Measurements from ENCODE around the gene CELF4.

The CELF4 gene

DNA sequence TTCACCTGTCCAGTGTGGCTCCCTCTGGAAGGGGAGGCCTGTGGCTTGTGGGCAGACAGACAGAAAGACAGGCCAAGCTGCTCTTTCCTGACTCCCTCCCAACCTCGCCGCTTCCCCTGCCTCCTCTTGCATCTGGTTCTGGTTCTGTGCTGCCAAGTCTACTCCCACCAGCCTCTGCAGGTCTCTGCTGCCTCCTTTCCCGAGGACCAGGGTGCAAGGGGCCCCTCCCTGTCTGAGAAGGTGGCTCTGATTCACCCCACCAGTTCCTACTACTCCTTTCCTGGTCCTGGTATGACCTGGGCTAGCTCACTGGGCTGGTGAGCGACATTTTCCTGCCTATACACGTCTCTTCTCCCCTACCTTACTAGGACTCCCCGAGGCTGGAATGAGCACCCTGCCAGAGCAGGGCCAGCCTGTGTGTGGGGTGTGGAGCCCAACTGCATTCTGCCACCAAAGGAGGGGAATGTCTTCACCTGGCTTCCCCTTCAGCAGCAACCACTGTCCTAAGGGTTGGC is 238.5 kb downstream of the CELF4 start:
- no peak for DNase-seq (ENCODE audit: low read depth in 1 of 2, low spot score in 1 of 2)
- Histone ChIP-seq H3K27me3 (ENCODE audit: insufficient read depth, poor library complexity, severe bottlenecking) (no peaks in the 10 kb centered on the region), H3K4me3 (replicated peaks; ENCODE audit: insufficient read depth, low read length) (no peak overlapping the region), H3K27ac (replicated peaks) (no peak overlapping the region)
- TF ChIP-seq, protein P1, sequence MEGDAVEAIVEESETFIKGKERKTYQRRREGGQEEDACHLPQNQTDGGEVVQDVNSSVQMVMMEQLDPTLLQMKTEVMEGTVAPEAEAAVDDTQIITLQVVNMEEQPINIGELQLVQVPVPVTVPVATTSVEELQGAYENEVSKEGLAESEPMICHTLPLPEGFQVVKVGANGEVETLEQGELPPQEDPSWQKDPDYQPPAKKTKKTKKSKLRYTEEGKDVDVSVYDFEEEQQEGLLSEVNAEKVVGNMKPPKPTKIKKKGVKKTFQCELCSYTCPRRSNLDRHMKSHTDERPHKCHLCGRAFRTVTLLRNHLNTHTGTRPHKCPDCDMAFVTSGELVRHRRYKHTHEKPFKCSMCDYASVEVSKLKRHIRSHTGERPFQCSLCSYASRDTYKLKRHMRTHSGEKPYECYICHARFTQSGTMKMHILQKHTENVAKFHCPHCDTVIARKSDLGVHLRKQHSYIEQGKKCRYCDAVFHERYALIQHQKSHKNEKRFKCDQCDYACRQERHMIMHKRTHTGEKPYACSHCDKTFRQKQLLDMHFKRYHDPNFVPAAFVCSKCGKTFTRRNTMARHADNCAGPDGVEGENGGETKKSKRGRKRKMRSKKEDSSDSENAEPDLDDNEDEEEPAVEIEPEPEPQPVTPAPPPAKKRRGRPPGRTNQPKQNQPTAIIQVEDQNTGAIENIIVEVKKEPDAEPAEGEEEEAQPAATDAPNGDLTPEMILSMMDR (IDR thresholded peaks at IDR 0.05; ENCODE audit: insufficient read depth, low read length), result no peak
- TF ChIP-seq REST (IDR thresholded peaks at IDR 0.05; ENCODE audit: insufficient replicate concordance, low read depth) (no peak), SPI1 (IDR thresholded peaks at IDR 0.05; ENCODE audit: borderline replicate concordance, low read depth) (no peak), GABPA (IDR thresholded peaks at IDR 0.05; ENCODE audit: low read depth) (no peak), POLR2AphosphoS5 (IDR thresholded peaks at IDR 0.05; ENCODE audit: low read depth) (no peak)

DNA sequence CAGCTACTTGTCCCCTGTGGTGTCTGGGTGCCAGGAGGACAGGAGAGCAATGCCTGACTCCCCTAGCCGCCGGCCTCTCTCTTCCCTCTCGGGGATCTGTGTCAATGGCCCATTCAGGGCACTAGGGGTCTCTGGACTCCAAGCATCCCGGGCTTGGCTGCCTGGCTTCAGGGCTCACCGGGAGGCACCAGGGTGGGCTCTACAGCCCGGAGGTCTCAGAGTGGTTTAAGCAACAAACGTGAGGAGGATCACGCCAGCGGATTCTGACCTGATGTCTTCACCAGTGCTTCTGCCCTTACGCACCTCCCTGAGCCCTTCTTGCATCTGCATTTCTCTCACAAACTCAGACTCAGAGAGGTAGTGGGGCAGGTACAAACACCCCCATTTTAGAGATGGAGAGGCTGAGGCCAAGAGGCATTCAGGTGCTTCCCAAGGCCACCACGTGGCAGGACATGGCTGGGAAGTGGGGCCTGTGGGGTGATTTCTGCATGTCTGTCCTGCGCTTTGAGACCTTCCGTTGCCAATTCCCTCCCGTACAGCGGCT is 243.0 kb downstream of the CELF4 start:
- Histone ChIP-seq H3K27ac (replicated peaks) (no peak overlapping the region), H3K27me3 (ENCODE audit: insufficient read depth, poor library complexity, severe bottlenecking) (no peaks in the 10 kb centered on the region), H3K4me3 (replicated peaks; ENCODE audit: insufficient read depth, low read length) (no peak overlapping the region)
- peak in 1 of 2 experiments; percentile 17 for DNase-seq (ENCODE audit: low read depth in 1 of 2, low spot score in 1 of 2)
- no peak for TF ChIP-seq REST (IDR thresholded peaks at IDR 0.05; ENCODE audit: insufficient replicate concordance, low read depth)
- TF ChIP-seq, protein P1 (IDR thresholded peaks at IDR 0.05; ENCODE audit: insufficient read depth, low read length), result peak; percentile 90

DNA sequence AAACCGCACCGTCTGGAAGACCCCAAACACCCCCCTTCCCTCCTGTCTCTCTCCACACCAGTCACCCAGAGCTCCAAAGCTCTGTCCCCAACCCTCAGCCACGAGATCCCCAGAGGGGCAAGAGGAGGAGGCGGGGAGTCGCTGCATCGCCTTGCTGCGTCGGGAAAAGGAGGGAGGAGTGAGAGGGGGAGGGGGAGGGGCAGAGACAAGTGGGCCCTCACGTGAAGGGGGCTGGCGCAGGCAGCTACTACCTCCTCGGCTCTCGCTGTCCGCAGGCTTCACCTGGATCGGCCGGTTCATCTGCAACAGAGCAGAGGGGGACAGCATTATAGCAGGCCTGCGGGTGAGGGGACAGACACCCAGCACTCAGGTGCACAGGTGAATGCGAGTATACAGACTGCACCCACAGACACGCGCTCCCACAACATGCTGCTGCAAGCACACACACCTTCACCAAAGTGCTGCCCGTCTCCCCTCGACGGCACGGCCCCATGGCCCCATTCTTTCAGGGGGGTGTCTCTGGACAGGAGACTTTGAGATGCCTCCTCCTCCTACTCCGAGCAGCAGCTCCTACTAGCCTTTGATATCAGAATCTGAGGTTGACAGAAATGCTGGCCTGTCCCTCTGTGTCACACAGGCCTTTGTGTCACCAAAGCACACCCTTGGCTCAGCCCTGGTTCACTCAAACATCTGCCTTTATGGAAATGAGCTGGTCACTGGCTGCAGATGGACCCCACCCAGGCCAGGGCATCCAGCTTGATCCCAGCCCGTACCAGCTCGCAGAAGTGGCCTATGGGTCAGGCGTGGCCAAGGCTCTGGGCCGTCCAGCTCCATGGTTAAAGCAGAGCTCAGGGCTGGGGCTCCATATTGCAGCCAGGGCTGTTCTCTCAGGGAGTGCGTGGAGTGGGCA is 243.8 kb downstream of the CELF4 start:
- TF ChIP-seq GABPA (IDR thresholded peaks at IDR 0.05; ENCODE audit: low read depth), result no peak
- TF ChIP-seq, protein P1 (IDR thresholded peaks at IDR 0.05; ENCODE audit: insufficient read depth, low read length), result no peak
- TF ChIP-seq REST (IDR thresholded peaks at IDR 0.05; ENCODE audit: insufficient replicate concordance, low read depth), result no peak
- TF ChIP-seq POLR2AphosphoS5 (IDR thresholded peaks at IDR 0.05; ENCODE audit: low read depth), result no peak
- no peak for TF ChIP-seq SPI1 (IDR thresholded peaks at IDR 0.05; ENCODE audit: borderline replicate concordance, low read depth)
- H3K27ac ChIP-seq (replicated peaks), result no peak overlapping the region
- H3K4me3 ChIP-seq (replicated peaks; ENCODE audit: insufficient read depth, low read length), result no peak overlapping the region
- DNase-seq (ENCODE audit: low read depth in 1 of 2, low spot score in 1 of 2), result no peak
- no peaks in the 10 kb centered on the region for H3K27me3 ChIP-seq (ENCODE audit: insufficient read depth, poor library complexity, severe bottlenecking)
